Measurements from ENCODE around the gene COL3A1.

DNA sequence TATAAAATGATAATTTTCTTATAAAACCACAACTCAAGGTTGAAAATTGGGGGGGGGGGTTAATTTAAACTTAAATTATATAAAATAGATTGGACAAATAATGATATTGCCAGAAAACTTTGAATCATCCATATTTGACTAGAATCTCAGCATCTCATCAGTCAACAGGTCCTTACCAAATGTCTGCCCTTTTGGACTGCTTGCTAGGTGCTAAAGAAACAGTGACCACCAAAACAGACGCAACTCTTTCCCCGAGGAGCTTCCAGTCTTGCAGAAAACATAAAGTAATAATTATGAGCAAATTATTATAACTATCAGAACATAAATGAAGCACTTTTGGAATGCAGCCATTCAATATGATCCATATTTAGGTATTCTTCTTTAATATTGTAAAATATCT lies 8.6 kb upstream of the COL3A1 start:
- TF ChIP-seq, protein P1, sequence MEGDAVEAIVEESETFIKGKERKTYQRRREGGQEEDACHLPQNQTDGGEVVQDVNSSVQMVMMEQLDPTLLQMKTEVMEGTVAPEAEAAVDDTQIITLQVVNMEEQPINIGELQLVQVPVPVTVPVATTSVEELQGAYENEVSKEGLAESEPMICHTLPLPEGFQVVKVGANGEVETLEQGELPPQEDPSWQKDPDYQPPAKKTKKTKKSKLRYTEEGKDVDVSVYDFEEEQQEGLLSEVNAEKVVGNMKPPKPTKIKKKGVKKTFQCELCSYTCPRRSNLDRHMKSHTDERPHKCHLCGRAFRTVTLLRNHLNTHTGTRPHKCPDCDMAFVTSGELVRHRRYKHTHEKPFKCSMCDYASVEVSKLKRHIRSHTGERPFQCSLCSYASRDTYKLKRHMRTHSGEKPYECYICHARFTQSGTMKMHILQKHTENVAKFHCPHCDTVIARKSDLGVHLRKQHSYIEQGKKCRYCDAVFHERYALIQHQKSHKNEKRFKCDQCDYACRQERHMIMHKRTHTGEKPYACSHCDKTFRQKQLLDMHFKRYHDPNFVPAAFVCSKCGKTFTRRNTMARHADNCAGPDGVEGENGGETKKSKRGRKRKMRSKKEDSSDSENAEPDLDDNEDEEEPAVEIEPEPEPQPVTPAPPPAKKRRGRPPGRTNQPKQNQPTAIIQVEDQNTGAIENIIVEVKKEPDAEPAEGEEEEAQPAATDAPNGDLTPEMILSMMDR (IDR thresholded peaks at IDR 0.05): no peak
- no peak for TF ChIP-seq POLR2A (IDR thresholded peaks at IDR 0.05)

All from ovary (tissue), 3 donors.